Measurements from ENCODE around the gene JAM2. TPM values are rescaled to one million over a fixed set of nuclear protein-coding genes. Genes with fewer than 3 reads are reported as not detected.
A peak's percentile ranks its signal among the peaks of the same experiment; 100 is the strongest.
"Not testable (repeated sequence)": the region's sequence is repeated elsewhere in the genome, so short reads cannot be mapped to it uniquely, and the experiment has no call there.

JAM2 gene
- total RNA-seq, 1 donor from 2014 or later, result 32.3 TPM

DNA sequence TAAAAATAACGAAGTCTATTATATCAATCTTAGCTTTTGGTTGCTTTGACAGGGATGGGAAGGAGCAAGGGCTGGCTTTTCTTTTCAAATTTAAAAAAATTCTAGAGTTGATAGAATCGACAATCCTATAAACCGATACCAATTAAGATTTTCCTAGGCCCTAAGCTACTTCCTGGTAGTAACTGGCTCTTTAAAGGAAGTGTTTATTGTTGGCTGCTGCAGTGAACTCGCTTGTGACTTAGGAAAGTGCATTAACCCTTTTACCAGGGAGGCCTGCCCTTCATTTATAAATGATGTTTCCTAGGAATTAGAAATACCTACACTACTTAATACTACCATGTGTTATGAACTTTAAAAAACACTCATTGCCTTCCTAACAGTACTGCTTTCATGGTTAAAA lies 62.5 kb downstream of the JAM2 start:
- DNase-seq, result no peak
- intact Hi-C loops (cut with DNase I), result no loop called here
- ATAC-seq (ENCODE audit: poor library complexity), result no peak

GRCh38 chr21:25708467-25709065 lies 69.5 kb downstream of the JAM2 start:
- peak; percentile 51 for ATAC-seq (ENCODE audit: poor library complexity)

DNA sequence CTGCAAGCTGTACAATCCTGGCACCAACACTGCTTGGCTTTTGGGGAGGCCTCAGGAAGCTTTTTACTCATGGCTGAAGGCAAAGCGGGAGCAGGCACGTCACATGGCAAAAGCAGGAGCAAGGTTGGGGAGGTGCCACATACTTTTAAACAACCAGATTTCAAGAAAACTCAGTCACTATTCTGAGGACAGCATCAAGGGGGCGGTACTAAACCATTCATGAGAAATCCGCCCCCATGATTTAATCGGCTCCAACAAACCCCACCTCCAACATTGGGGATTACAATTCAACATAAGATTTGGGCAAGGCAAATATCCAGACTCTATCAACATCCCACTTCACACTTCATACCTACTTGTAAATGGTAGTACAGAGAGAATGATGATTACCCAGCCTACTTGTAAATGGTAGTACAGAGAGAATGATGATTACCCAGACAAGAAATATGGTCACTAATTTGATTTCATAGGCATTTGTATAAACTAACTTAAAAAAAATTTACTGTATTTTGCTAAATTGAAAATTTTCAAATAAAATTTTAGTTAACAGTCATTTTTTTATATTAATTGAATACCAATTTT lies 70.7 kb downstream of the JAM2 start:
- DNase-seq, result no peak
- no peak for ATAC-seq (ENCODE audit: poor library complexity)
- intact Hi-C loops (cut with DNase I), result no loop called here

More at GRCh38 chr21:25708467-25709065, 69.5 kb downstream of the JAM2 start:
- intact Hi-C loops (cut with DNase I), result loop anchor here (1.0 kb wide), 1 partner anchor 101 kb away; the partner anchor contains the start of gene MRPL39
- peak; percentile 41 for DNase-seq

DNA sequence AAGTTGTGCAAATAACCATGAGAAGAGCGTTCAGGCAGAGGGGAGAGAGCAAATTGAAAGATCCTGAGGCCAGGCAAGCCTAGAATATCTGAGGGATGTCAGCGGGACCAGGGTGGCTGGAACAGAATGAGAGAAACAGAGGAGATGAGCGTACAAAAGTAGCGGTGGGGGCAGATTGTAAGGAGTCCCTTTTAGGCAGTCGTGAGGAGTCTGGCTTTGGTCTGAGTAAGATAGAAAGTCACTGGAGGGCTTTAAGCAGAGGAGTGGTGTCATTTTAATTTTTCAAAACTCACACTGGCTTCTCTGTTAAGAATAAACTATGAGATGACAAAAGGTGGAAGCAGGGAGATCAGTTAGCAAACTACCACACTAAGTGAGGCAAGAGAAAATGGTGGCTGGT lies 71.5 kb downstream of the JAM2 start:
- no peak for ATAC-seq (ENCODE audit: poor library complexity)
- no peak for DNase-seq
- intact Hi-C loops (cut with DNase I), result no loop called here

DNA sequence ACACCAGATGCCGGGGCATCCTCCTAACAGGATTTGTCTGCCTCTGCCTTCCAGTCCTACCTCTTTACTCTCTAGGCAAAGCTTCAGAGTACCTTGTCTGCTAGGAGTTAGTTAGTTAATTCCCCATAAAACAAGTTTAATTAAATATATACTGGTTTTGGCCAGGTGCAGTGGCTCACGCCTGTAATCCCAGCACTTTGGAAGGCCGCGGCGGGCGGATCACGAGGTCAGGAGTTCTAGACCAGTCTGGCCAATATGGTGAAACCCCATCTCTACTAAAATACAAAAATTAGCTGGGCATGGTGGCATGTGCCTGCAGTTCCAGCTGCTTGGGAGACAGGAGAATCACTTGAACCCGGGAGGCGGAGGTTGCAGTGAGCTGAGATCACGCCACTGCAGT lies 75.0 kb downstream of the JAM2 start:
- intact Hi-C loops (cut with DNase I), result not testable (repeated sequence)

GRCh38 chr21:25717491-25718147 lies 78.6 kb downstream of the JAM2 start:
- no peak for DNase-seq
- ATAC-seq (ENCODE audit: poor library complexity), result peak; percentile 43
- intact Hi-C loops (cut with DNase I), result no loop called here

More for the DNA sequence above, 75.0 kb downstream of the JAM2 start:
- not testable (repeated sequence) for ATAC-seq (ENCODE audit: poor library complexity); DNase-seq

GRCh38 chr21:25721987-25722386 lies 82.9 kb downstream of the JAM2 start:
- no peak for DNase-seq
- peak; percentile 24 for ATAC-seq (ENCODE audit: poor library complexity)
- intact Hi-C loops (cut with DNase I), result no loop called here

DNA sequence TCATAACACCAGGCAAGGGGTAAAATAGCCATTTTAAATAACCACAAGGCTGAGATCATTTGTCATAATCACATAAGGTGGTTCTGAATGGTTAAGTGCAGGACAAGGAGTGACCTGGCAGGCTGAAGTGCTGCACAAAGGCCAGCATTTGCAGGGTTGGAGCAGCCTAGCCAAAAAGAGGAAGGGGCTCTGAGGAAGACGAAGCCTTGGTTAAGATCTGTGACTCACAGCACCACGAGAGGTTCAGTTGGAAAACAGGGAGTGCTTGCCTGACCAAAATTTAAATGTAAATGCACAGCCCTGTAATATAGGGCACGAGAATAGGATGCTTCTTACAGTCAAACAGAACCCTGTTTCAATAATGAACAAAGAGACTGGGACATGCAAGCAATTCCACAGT lies 83.6 kb downstream of the JAM2 start:
- no peak for DNase-seq
- intact Hi-C loops (cut with DNase I), result no loop called here
- no peak for ATAC-seq (ENCODE audit: poor library complexity)

GRCh38 chr21:25732091-25732760 lies 93.2 kb downstream of the JAM2 start:
- ATAC-seq (ENCODE audit: poor library complexity), result no peak
- intact Hi-C loops (cut with DNase I), result no loop called here
- DNase-seq, result no peak

GRCh38 chr21:25733859-25734653 lies 95.0 kb downstream of the JAM2 start:
- ATAC-seq (ENCODE audit: poor library complexity), result peak; percentile 45
- DNase-seq, result no peak
- intact Hi-C loops (cut with DNase I), result no loop called here

- intact Hi-C loops (cut with DNase I), result no loop called here
- DNase-seq (no peak), ATAC-seq (ENCODE audit: poor library complexity) (no peak)
Observed at GRCh38 chr21:25734654-25734903, 95.5 kb downstream of the JAM2 start.

- DNase-seq (peak; percentile 97), ATAC-seq (ENCODE audit: poor library complexity) (peak; percentile 93)
- intact Hi-C loops (cut with DNase I), result no loop called here
Observed at GRCh38 chr21:25734904-25735645, 96.0 kb downstream of the JAM2 start, which contains the start of the genes ATP5PF and GABPA. Gene ATP5PF (minus strand): TSS chr21:25734904. CDS start chr21:25729794, 5,110 bp downstream. Gene GABPA (plus strand): TSS chr21:25734972. CDS start chr21:25741599, 6,627 bp downstream.

- intact Hi-C loops (cut with DNase I), result no loop called here
- DNase-seq (peak; percentile 93), ATAC-seq (ENCODE audit: poor library complexity) (peak; percentile 78)
Observed at GRCh38 chr21:25735646-25736597, 96.9 kb downstream of the JAM2 start.

GRCh38 chr21:25737421-25737820 lies 98.4 kb downstream of the JAM2 start:
- ATAC-seq (ENCODE audit: poor library complexity), result no peak
- intact Hi-C loops (cut with DNase I), result no loop called here

GRCh38 chr21:25742900-25743299 lies 103.8 kb downstream of the JAM2 start:
- intact Hi-C loops (cut with DNase I), result no loop called here
- ATAC-seq (ENCODE audit: poor library complexity), result no peak
- DNase-seq, result no peak

More at GRCh38 chr21:25737421-25737820, 98.4 kb downstream of the JAM2 start:
- DNase-seq, result no peak

DNA sequence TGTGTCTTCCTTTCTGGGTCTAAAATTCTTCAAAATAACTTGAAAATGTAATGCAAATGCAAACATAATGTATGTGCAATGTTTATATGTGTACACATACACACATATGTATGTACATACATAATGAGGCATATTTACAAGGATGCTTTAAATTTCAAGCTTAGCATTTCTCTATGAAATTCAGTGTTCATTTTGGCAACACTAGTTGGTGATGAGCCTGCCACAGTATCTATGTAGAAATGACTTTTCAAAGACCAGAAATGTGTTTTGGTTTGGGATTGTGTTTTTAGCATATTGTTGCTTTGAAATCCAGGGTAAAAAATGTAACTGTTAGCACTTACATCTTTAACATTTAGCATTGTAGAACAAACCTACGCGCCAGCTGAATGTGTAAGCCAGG lies 105.8 kb downstream of the JAM2 start:
- ATAC-seq (ENCODE audit: poor library complexity), result no peak
- intact Hi-C loops (cut with DNase I), result no loop called here
- DNase-seq, result no peak

GRCh38 chr21:25750085-25750484 lies 111.0 kb downstream of the JAM2 start:
- DNase-seq (no peak), ATAC-seq (ENCODE audit: poor library complexity) (no peak)
- intact Hi-C loops (cut with DNase I), result no loop called here

Measured in Right ventricle myocardium superior (tissue), 1 donor.